Type B pancreatic cell (in vitro differentiated cells): ENCODE results near the gene ZMYND8. TPM values are rescaled to one million over a fixed set of nuclear protein-coding genes. Genes with fewer than 3 reads are reported as not detected.
"Not testable (repeated sequence)": the region's sequence is repeated elsewhere in the genome, so short reads cannot be mapped to it uniquely, and the experiment has no call there.

Source experiments
- DNase-seq: peaks from one replicate; pipeline ENCODE4 v3.0.0; 2021; ENCODE audit warnings: mixed read lengths; ENCODE audit not compliant: unreplicated experiment; ENCODE audit errors: extremely low spot score
- H3K27ac Mint-ChIP-seq: 2 replicates; pipeline ENCODE4 v1.8.0; 2021; ENCODE audit warnings: mild to moderate bottlenecking, mixed read lengths
- H3K27me3 Mint-ChIP-seq: 2 replicates; pipeline ENCODE4 v1.8.0; 2021; ENCODE audit warnings: mixed read lengths
- H3K36me3 Mint-ChIP-seq: 2 replicates; pipeline ENCODE4 v1.8.0; 2021; ENCODE audit warnings: mixed read lengths
- H3K4me1 Mint-ChIP-seq: one replicate; pipeline ENCODE4 v1.8.0; 2021; ENCODE audit warnings: mixed read lengths; ENCODE audit not compliant: unreplicated experiment
- H3K4me3 Mint-ChIP-seq: 2 replicates; pipeline ENCODE4 v1.8.0; 2021; ENCODE audit warnings: mild to moderate bottlenecking, mixed read lengths
- H3K9me3 Mint-ChIP-seq: 2 replicates; pipeline ENCODE4 v1.8.0; 2021; ENCODE audit warnings: mixed read lengths
- total RNA-seq: library from RNA; stranded (reverse); gene quantifications from 2 replicates; pipeline ENCODE4 v1.2.1, GENCODE V29; 2021; ENCODE audit warnings: low replicate concordance
- TF ChIP-seq, protein P1 (sequence below): fragments of 200-600 bp; sonication (generic); conservative IDR thresholded peaks from 2 replicates; pipeline ENCODE4 v1.5.0; 2021; ENCODE audit warnings: antibody characterized with exemption, mild to moderate bottlenecking

The ZMYND8 gene
- total RNA-seq, 1 donor from 2014 or later: 58.9 TPM

DNA sequence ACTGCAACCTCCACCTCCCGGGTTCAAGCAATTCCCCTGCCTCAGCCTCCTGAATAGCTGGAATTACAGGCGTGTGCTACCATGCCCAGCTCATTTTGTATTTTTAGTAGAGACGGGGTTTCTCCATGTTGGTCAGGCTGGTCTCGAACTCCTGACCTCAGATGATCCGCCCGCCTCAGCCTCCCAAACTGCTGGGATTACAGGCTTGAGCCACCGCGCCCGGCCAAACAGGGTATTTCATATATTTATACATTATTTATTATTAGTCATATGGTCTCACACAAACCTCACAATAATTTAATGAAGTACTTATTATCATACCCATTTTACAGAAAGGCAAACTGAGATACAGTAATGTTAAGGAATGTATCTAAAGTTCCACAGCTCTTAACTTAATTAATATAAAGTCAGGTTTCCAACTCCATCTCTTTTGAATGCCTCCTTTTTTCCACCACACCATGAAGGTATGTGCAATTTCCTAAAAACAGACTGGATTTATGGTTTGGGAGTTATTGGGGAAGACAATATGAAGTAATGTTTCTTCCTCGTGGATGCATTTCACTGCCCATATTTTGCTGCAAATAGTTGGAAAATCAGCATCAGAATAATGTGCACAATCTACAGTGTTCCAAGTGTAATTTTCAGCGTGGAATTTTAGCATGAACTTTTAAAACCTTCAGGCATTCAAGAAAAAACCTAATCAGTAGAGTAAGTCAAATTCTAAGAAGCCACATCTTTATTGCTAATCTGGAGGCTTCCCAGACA, 65.7 kb downstream of the ZMYND8 start:
- TF ChIP-seq, protein P1, sequence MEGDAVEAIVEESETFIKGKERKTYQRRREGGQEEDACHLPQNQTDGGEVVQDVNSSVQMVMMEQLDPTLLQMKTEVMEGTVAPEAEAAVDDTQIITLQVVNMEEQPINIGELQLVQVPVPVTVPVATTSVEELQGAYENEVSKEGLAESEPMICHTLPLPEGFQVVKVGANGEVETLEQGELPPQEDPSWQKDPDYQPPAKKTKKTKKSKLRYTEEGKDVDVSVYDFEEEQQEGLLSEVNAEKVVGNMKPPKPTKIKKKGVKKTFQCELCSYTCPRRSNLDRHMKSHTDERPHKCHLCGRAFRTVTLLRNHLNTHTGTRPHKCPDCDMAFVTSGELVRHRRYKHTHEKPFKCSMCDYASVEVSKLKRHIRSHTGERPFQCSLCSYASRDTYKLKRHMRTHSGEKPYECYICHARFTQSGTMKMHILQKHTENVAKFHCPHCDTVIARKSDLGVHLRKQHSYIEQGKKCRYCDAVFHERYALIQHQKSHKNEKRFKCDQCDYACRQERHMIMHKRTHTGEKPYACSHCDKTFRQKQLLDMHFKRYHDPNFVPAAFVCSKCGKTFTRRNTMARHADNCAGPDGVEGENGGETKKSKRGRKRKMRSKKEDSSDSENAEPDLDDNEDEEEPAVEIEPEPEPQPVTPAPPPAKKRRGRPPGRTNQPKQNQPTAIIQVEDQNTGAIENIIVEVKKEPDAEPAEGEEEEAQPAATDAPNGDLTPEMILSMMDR: no peak
- H3K27ac Mint-ChIP-seq: no peak overlapping the region
- peaks cover 46% of the 10 kb centered on the region for H3K36me3 Mint-ChIP-seq
- no peak for DNase-seq
- no peaks in the 10 kb centered on the region for H3K27me3 Mint-ChIP-seq
- no peak overlapping the region for H3K4me3 Mint-ChIP-seq
- no peaks in the 10 kb centered on the region for H3K9me3 Mint-ChIP-seq
- H3K4me1 Mint-ChIP-seq: no peaks in the 10 kb centered on the region

DNA sequence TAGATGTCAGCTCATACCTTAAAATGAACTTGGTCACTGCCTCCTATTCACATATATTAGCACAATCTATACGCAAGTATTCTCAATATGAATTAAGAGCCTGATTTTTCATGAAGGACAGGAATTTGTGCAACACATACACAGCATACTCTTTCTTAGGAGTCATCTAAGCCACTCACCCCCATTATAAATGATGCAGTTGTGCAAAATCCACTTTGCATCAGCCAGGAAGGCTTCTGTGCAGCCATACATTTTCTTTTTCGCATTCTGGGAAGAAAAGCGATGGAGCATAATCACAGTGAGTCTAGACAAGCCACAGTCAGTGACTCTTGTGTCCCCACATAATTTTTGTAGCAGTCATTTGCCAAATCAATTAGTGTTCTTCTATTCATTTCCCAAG, 66.5 kb downstream of the ZMYND8 start:
- Mint-ChIP-seq H3K4me3 (no peak overlapping the region), H3K9me3 (no peaks in the 10 kb centered on the region), H3K27ac (no peak overlapping the region), H3K36me3 (peaks cover 47% of the 10 kb centered on the region), H3K27me3 (no peaks in the 10 kb centered on the region), H3K4me1 (no peaks in the 10 kb centered on the region)
- no peak for DNase-seq
- TF ChIP-seq, protein P1: no peak

DNA sequence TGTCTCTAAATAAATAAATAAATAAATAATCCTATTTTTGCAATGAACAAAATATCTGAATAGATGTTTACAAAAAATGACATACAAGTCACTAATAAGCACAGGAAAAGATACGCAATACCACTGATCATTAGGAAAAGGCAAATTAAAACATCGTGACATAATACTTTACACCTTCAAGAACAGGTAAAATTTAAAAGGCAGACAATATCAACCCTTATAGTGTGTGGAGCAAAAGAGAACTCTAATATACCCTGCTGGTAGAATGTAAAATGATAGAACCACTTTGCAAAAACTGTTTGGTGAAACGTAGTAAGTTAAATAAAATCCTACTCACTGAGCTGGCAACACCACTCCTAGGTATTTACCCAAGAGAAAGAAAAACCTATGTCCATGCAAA, 67.4 kb downstream of the ZMYND8 start:
- TF ChIP-seq, protein P1: no peak
- H3K4me3 Mint-ChIP-seq: no peak overlapping the region
- H3K27me3 Mint-ChIP-seq: no peaks in the 10 kb centered on the region
- no peaks in the 10 kb centered on the region for H3K9me3 Mint-ChIP-seq
- peaks cover 48% of the 10 kb centered on the region for H3K36me3 Mint-ChIP-seq
- no peak overlapping the region for H3K27ac Mint-ChIP-seq
- DNase-seq: no peak
- H3K4me1 Mint-ChIP-seq: no peaks in the 10 kb centered on the region

DNA sequence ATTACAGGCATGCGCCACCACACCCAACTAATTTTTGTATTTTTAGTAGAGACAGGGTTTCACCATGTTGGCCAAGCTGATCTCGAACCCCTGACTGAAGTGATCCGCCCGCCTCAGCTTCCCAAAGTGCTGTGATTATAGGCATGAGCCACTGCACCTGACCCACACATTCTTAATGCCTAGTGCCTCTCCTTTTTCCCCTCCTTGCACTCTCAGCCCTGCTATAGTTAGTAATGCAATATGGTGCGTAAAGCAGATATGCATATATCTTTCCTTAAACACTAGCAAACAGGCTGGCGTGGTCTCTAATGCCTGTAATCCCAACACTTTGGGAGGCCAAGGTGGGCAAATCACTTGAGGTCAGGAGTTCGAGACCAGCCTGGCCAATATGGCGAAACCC, 68.0 kb downstream of the ZMYND8 start:
- not testable (repeated sequence) for H3K27ac Mint-ChIP-seq, H3K4me1 Mint-ChIP-seq, H3K4me3 Mint-ChIP-seq, H3K9me3 Mint-ChIP-seq, DNase-seq, H3K27me3 Mint-ChIP-seq
- peaks cover 47% of the 10 kb centered on the region for H3K36me3 Mint-ChIP-seq

DNA sequence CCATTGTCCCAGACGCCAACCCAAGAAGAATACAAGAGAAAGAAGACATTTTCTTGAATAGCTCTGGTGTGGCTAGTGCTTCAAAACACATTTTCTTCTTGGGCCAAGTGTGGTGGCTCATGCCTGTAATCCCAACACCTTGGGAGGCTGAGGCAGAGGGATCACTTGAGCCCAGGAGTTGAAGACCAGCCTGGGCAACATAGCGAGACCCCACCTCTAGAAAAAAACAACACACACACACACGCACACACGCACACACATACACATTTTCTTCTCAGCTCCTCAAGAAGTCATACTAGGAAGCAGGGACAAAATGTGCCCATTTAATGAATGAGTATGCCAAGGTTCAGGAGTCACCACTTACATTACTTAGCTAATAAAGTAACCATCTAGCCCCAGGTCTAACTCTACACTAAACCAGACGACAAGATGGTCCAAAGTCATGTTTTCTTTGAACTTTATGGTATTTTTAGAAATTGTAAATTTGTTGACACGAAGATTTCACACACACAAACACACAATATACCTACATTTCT, 68.8 kb downstream of the ZMYND8 start:
- Mint-ChIP-seq H3K4me1 (no peaks in the 10 kb centered on the region), H3K9me3 (no peaks in the 10 kb centered on the region), H3K27me3 (no peaks in the 10 kb centered on the region), H3K4me3 (no peak overlapping the region), H3K27ac (no peak overlapping the region), H3K36me3 (peaks cover 49% of the 10 kb centered on the region)
- TF ChIP-seq, protein P1: no peak
- DNase-seq: no peak

DNA sequence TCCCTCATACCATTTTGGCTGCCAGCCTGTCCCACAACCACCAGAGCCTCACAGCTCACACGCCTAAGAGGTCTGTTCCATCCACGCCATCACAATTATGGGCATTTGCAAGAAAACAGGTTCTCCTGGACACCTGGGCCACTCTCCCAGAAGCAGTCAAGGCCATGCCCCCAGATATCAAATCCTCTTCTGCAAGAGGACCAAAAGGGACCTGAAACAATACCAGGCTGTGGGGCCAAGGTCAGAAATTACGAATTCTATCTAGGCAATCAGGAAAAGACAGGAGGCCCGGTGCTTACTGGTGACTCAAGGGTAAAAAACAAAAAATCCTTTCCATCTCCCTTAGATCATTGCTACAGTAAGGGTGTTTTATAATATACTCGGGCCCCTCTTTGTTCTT, 69.8 kb downstream of the ZMYND8 start:
- Mint-ChIP-seq H3K27ac (no peak overlapping the region), H3K9me3 (no peaks in the 10 kb centered on the region), H3K4me3 (no peak overlapping the region), H3K36me3 (peaks cover 54% of the 10 kb centered on the region), H3K4me1 (peaks cover 4% of the 10 kb centered on the region), H3K27me3 (no peaks in the 10 kb centered on the region)
- DNase-seq: no peak
- TF ChIP-seq, protein P1: no peak
